ENCODE results near the gene RPS29.

The RPS29 gene

GRCh38 chr14:49566714-49567113 lies 19.5 kb downstream of the RPS29 start:
- H3K4me3 ChIP-seq (ENCODE audit: low read depth, low read length) = no peak overlapping the region
- TF ChIP-seq CTCF (IDR thresholded peaks at IDR 0.05; ENCODE audit: low read depth, low read length, missing control alignments) = no peak
- no peak for DNase-seq (ENCODE audit: low read depth)

GRCh38 chr14:49559979-49560768 lies 26.0 kb downstream of the RPS29 start:
- no peak overlapping the region for H3K4me3 ChIP-seq (ENCODE audit: low read depth, low read length)
- TF ChIP-seq CTCF (IDR thresholded peaks at IDR 0.05; ENCODE audit: low read depth, low read length, missing control alignments) = no peak
- no peak for DNase-seq (ENCODE audit: low read depth)

GRCh38 chr14:49553892-49554291 lies 32.3 kb downstream of the RPS29 start:
- DNase-seq (ENCODE audit: low read depth) = no peak
- TF ChIP-seq CTCF (IDR thresholded peaks at IDR 0.05; ENCODE audit: low read depth, low read length, missing control alignments) = no peak
- H3K4me3 ChIP-seq (ENCODE audit: low read depth, low read length) = no peak overlapping the region

GRCh38 chr14:49553106-49553505 lies 33.1 kb downstream of the RPS29 start:
- no peak for TF ChIP-seq CTCF (IDR thresholded peaks at IDR 0.05; ENCODE audit: low read depth, low read length, missing control alignments)
- no peak for DNase-seq (ENCODE audit: low read depth)
- no peak overlapping the region for H3K4me3 ChIP-seq (ENCODE audit: low read depth, low read length)

GRCh38 chr14:49551569-49551968 lies 34.6 kb downstream of the RPS29 start:
- no peak for DNase-seq (ENCODE audit: low read depth)
- no peak for TF ChIP-seq CTCF (IDR thresholded peaks at IDR 0.05; ENCODE audit: low read depth, low read length, missing control alignments)
- H3K4me3 ChIP-seq (ENCODE audit: low read depth, low read length) = no peak overlapping the region

GRCh38 chr14:49550286-49551184 lies 35.6 kb downstream of the RPS29 start:
- DNase-seq (ENCODE audit: low read depth) = no peak
- TF ChIP-seq CTCF (IDR thresholded peaks at IDR 0.05; ENCODE audit: low read depth, low read length, missing control alignments) = no peak

More at GRCh38 chr14:49550286-49551184, 35.6 kb downstream of the RPS29 start:
- H3K4me3 ChIP-seq (ENCODE audit: low read depth, low read length) = no peak overlapping the region
